ENCODE data around the gene C3.
"Not testable (repeated sequence)": the region's sequence is repeated elsewhere in the genome, so short reads cannot be mapped to it uniquely, and the experiment has no call there.

Gene C3

GRCh38 chr19:6720369-6721137 is at the start of gene C3:
C3 (minus strand) TSS chr19:6720650; CDS start chr19:6720589, 61 bp downstream.
- DNase-seq, result no peak

GRCh38 chr19:6769006-6769619 is 48.7 kb upstream of the C3 start:
- no peak for DNase-seq

- no peak for DNase-seq
These were observed 47.9 kb upstream of the C3 start for GRCh38 chr19:6768236-6768785.

GRCh38 chr19:6767357-6768235 is 47.1 kb upstream of the C3 start, which contains the start of gene SH2D3A:
SH2D3A (minus strand) TSS chr19:6767435; CDS start chr19:6763748, 3,687 bp downstream.
- peak; percentile 45 for DNase-seq

GRCh38 chr19:6767081-6767356 is 46.6 kb upstream of the C3 start:
- no peak for DNase-seq

GRCh38 chr19:6766357-6767080 is 46.1 kb upstream of the C3 start:
- DNase-seq, result no peak

- DNase-seq, result no peak
These were observed 45.4 kb upstream of the C3 start for GRCh38 chr19:6765738-6766356.

GRCh38 chr19:6762253-6762797 is 41.9 kb upstream of the C3 start:
- DNase-seq, result not testable (repeated sequence)

- no peak for DNase-seq
These were observed 40.7 kb upstream of the C3 start for GRCh38 chr19:6761053-6761676.

GRCh38 chr19:6760606-6761005 is 40.2 kb upstream of the C3 start:
- DNase-seq, result no peak

- DNase-seq, result no peak
These were observed 34.4 kb upstream of the C3 start for GRCh38 chr19:6754653-6755463.

GRCh38 chr19:6754136-6754535 is 33.7 kb upstream of the C3 start:
- no peak for DNase-seq

- peak; percentile 42 for DNase-seq
These were observed 33.0 kb upstream of the C3 start for GRCh38 chr19:6753178-6754031.

GRCh38 chr19:6752256-6753177 is 32.1 kb upstream of the C3 start:
- DNase-seq, result no peak

- DNase-seq, result no peak
These were observed 30.7 kb upstream of the C3 start for GRCh38 chr19:6751189-6751588.

- DNase-seq, result no peak
These were observed 29.6 kb upstream of the C3 start for GRCh38 chr19:6750062-6750461.

GRCh38 chr19:6748543-6748942 is 28.1 kb upstream of the C3 start:
- DNase-seq, result not testable (repeated sequence)

GRCh38 chr19:6745965-6746364 is 25.5 kb upstream of the C3 start:
- DNase-seq, result no peak

Data from SIG-M5 (cell line).